Stimulated activated CD4-positive, alpha-beta T cell treated with anti-CD3 and anti-CD28 coated beads, Interleukin-4, amount 100 ng/mL, for 24 hours (primary cell): ENCODE results near the gene BMPR1B.

Experiments used
- DNase-seq: peaks from one replicate; pipeline ENCODE4 v3.0.0-alpha.2; 2020

BMPR1B gene

GRCh38 chr4:94757192-94758140, at the start of gene BMPR1B:
BMPR1B (plus strand) TSS chr4:94757955; CDS start chr4:95104425, 346,470 bp downstream.
- DNase-seq: no peak

GRCh38 chr4:94711635-94712034, 46.1 kb upstream of the BMPR1B start:
- DNase-seq: no peak

GRCh38 chr4:94714365-94715160, 43.2 kb upstream of the BMPR1B start:
- DNase-seq: no peak

GRCh38 chr4:94715726-94716125, 42.0 kb upstream of the BMPR1B start:
- no peak for DNase-seq

GRCh38 chr4:94721310-94721709, 36.4 kb upstream of the BMPR1B start:
- no peak for DNase-seq

- no peak for DNase-seq
Observed at GRCh38 chr4:94722270-94722669, 35.5 kb upstream of the BMPR1B start.

- no peak for DNase-seq
Observed at GRCh38 chr4:94722748-94723147, 35.0 kb upstream of the BMPR1B start.

- no peak for DNase-seq
Observed at GRCh38 chr4:94724016-94724790, 33.6 kb upstream of the BMPR1B start.

- no peak for DNase-seq
Observed at GRCh38 chr4:94726524-94727123, 31.1 kb upstream of the BMPR1B start.

- DNase-seq: no peak
Observed at GRCh38 chr4:94728056-94728766, 29.5 kb upstream of the BMPR1B start.

- no peak for DNase-seq
Observed at GRCh38 chr4:94732358-94732698, 25.4 kb upstream of the BMPR1B start.

GRCh38 chr4:94739741-94740140, 18.0 kb upstream of the BMPR1B start:
- no peak for DNase-seq

GRCh38 chr4:94741304-94741703, 16.5 kb upstream of the BMPR1B start:
- DNase-seq: no peak

GRCh38 chr4:94743838-94744237, 13.9 kb upstream of the BMPR1B start:
- no peak for DNase-seq

GRCh38 chr4:94744850-94745249, 12.9 kb upstream of the BMPR1B start:
- DNase-seq: no peak

GRCh38 chr4:94746746-94747145, 11.0 kb upstream of the BMPR1B start:
- DNase-seq: no peak

GRCh38 chr4:94758141-94758699, 465 bp downstream of the BMPR1B start:
- no peak for DNase-seq

- DNase-seq: no peak
Observed at GRCh38 chr4:94758700-94759399, 1.1 kb downstream of the BMPR1B start.

GRCh38 chr4:94759767-94760211, 2.0 kb downstream of the BMPR1B start:
- no peak for DNase-seq

GRCh38 chr4:94762326-94762725, 4.6 kb downstream of the BMPR1B start:
- DNase-seq: no peak

GRCh38 chr4:94763005-94763404, 5.2 kb downstream of the BMPR1B start:
- DNase-seq: no peak
